ENCODE data around the gene KDM5B.

KDM5B gene

DNA sequence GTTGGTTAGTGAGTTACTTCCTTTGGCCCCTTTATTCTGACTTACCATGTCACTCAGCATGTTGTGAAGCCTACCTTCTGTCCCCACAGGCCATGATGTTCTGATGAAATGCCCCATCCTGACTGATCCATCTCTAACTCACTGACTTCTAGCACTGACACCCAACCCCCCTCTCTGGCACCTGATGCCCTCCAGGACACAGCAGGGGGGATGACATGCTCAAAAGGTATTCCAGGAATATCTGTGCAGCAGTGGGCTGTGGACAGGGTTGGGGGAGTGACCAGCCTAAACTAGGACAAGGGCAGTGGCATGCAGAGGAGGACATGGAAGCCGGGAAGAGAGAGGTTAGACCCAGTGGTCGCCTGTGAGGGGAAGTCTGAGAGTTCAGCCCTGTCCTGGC lies 123.5 kb downstream of the KDM5B start:
- DNase-seq: no peak

DNA sequence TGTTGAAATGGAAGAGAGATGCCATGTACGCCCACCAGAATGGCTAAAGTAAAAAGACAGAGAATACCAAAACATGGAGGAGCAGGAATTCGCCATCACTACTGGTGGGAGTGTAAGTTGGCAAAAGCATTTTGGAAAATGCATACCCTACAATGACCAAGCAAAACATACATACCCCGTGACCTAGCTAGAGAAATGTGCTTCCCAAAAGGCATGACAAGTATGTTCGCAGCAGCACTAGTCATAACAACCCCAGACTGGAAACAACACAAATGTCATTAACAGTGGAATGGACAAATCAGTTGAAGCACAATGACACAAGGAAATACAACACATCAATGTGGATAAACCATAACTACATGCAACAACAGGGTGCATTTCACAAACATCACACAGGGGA lies 125.2 kb downstream of the KDM5B start:
- no peak for DNase-seq

- no peak for DNase-seq
These were observed 125.7 kb downstream of the KDM5B start for GRCh38 chr1:202682477-202682876.

DNA sequence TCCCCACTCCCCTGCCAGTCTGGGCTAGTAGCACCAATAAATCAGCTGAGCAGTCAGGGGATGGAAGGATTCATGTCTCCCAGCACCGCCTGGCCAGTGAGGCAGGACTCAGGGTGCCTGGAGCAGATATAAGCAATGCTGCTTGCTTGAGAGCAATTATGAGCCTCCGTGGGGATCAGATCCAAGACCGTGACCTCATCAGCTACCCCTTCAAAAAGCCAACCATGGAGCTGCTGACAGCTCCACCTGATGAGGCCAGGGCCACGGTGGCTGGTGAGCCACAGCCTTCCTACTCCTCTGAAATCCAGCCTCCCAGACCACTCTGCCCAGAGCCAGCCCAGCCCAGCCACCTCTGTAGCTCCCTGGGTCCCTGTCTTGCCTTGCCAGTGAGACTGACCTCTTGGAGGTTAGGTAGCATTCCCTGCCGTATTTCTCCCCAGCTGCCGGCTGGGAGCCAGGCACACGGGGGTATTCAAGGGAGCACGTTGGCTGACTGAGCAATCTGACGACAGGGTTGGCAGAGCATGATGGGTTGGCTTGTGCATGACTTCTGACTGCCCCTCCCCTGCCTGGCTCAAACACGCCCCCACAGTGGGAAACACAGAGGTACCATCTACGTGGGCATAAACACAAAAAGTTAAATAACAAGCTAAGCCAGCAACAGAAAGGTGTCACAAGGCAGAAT lies 126.3 kb downstream of the KDM5B start:
- DNase-seq: no peak

GRCh38 chr1:202680586-202681352 lies 127.5 kb downstream of the KDM5B start:
- DNase-seq: no peak

GRCh38 chr1:202679406-202680177 lies 128.6 kb downstream of the KDM5B start:
- no peak for DNase-seq

- no peak for DNase-seq
These were observed 130.8 kb downstream of the KDM5B start for GRCh38 chr1:202677433-202677832.

All from activated CD8-positive, alpha-beta memory T cell treated with anti-CD3 and anti-CD28 coated beads, Interleukin-2, amount 50 U/mL, for 4 hours (primary cell).